ENCODE data around the gene PC. TPM values are rescaled to one million over a fixed set of nuclear protein-coding genes. Genes with fewer than 3 reads are reported as not detected.
A peak's percentile ranks its signal among the peaks of the same experiment; 100 is the strongest.

The PC gene
- total RNA-seq (2022): 22.5 and 25.8 TPM in 2 replicates
- percentile 50 among the genes with signal in this experiment for Bru-seq, nascent RNA
- percentile 50 among the genes with signal in this experiment for BruChase-seq, experiment 1, labeled RNA remaining after a 2-hour chase
- BruChase-seq, experiment 2, labeled RNA remaining after a 6-hour chase: percentile 59 among the genes with signal in this experiment
- long read RNA-seq, full-length matches to known transcripts: 12 of 22 reads
- long read RNA-seq, partial matches to known transcripts: 4 of 22 reads
- long read RNA-seq, other reads (novel, unspliced or antisense): 6 of 22 reads

- intact Hi-C loops (cut with micrococcal nuclease; ENCODE audit: unreplicated experiment): loop anchor here (1.0 to 5.0 kb wide), 4 partner anchors 8 to 162 kb away; no protein-coding TSS in a partner anchor
- Histone ChIP-seq H3K27me3 (replicated peaks; ENCODE audit: control insufficient read depth, insufficient read depth, low read length) (no peaks in the 10 kb centered on the region), H3K4me1 (peaks cover 12% of the 10 kb centered on the region), H3K4me3 (ENCODE audit: low read depth, low read length) (peak within 1 kb of the TSS; percentile 58), H3K36me3 (ENCODE audit: control insufficient read depth, insufficient read depth, low read length) (no peaks in the 10 kb centered on the region; the same call in 1 of the 2 replicates), H3K9me3 (no peaks in the 10 kb centered on the region)
- H3K27ac Mint-ChIP-seq (ENCODE audit: unreplicated experiment): peak within 1 kb of the TSS; percentile 64
- peaks cover 22% of the 10 kb centered on the region for H3K4me1 Mint-ChIP-seq (ENCODE audit: low read depth, unreplicated experiment)
- H3K4me3 Mint-ChIP-seq (ENCODE audit: unreplicated experiment): peak within 1 kb of the TSS; percentile 77
- H3K36me3 Mint-ChIP-seq (ENCODE audit: insufficient read depth, unreplicated experiment): peaks cover 13% of the 10 kb centered on the region
- peak; percentile 100 for DNase-seq
- BruUV-seq (replicated peaks): no TSS peak
- TF ChIP-seq CTCF (IDR thresholded peaks at IDR 0.05; ENCODE audit: insufficient read depth in 1 of 2, low read depth in 1 of 2, low read length in 1 of 2, severe bottlenecking in 1 of 2, unreplicated experiment in 1 of 2): no peak
- H3K9me3 Mint-ChIP-seq (ENCODE audit: unreplicated experiment): no peaks in the 10 kb centered on the region
- ChIA-PET CTCF (interaction anchor here (0.6 to 1.9 kb wide), 9 partner anchors 8 to 280 kb away, joined by 3 to 11 read pairs (median 4); partner anchors contain the start of gene RBM4B), POLR2A (interaction anchor here (0.5 to 2.3 kb wide), 12 partner anchors 8 to 342 kb away, joined by 3 to 13 read pairs (median 6); partner anchors contain the start of gene RBM14)
- H3K27me3 Mint-ChIP-seq (ENCODE audit: insufficient read depth, unreplicated experiment): no peaks in the 10 kb centered on the region
Measured at GRCh38 chr11:66958232-66958955, at the start of gene PC. TSS of gene PC (minus strand) at chr11:66958383. CDS start at chr11:66872159, 86,224 bp downstream.

- no peaks in the 10 kb centered on the region for H3K27me3 Mint-ChIP-seq (ENCODE audit: insufficient read depth, unreplicated experiment)
- DNase-seq: no peak
- Histone ChIP-seq H3K27me3 (replicated peaks; ENCODE audit: control insufficient read depth, insufficient read depth, low read length) (no peaks in the 10 kb centered on the region), H3K36me3 (ENCODE audit: control insufficient read depth, insufficient read depth, low read length) (no peaks in the 10 kb centered on the region), H3K4me3 (ENCODE audit: low read depth, low read length) (no peak overlapping the region), H3K9me3 (no peaks in the 10 kb centered on the region), H3K4me1 (peaks cover 14% of the 10 kb centered on the region; the same call in 1 of the 2 replicates)
- H3K27ac Mint-ChIP-seq (ENCODE audit: unreplicated experiment): no peak overlapping the region
- CTCF ChIA-PET: interaction anchor here (0.6 to 1.6 kb wide), 3 partner anchors 10 to 33 kb away, joined by 3 to 4 read pairs (median 4); no protein-coding TSS in a partner anchor
- H3K36me3 Mint-ChIP-seq (ENCODE audit: insufficient read depth, unreplicated experiment): peaks cover 6% of the 10 kb centered on the region
- POLR2A ChIA-PET: no interaction called here
- BruUV-seq (replicated peaks): no TSS peak
- intact Hi-C loops (cut with micrococcal nuclease; ENCODE audit: unreplicated experiment): no loop called here
- TF ChIP-seq CTCF (IDR thresholded peaks at IDR 0.05; ENCODE audit: insufficient read depth in 1 of 2, low read depth in 1 of 2, low read length in 1 of 2, severe bottlenecking in 1 of 2, unreplicated experiment in 1 of 2): no peak
- no peak overlapping the region for H3K4me3 Mint-ChIP-seq (ENCODE audit: unreplicated experiment)
- H3K4me1 Mint-ChIP-seq (ENCODE audit: low read depth, unreplicated experiment): peaks cover 15% of the 10 kb centered on the region
- H3K9me3 Mint-ChIP-seq (ENCODE audit: unreplicated experiment): no peaks in the 10 kb centered on the region
Measured at GRCh38 chr11:67007126-67007525, 48.9 kb upstream of the PC start.

Data from Caco-2 (cell line).